Activated CD8-positive, alpha-beta T cell treated with anti-CD3 and anti-CD28 coated beads for 36 hours (primary cell): ENCODE results near the gene TM4SF18. TPM values are rescaled to one million over a fixed set of nuclear protein-coding genes. Genes with fewer than 3 reads are reported as not detected.

Experiments used
- ATAC-seq: fragments of 200-7000 bp; cut with Tn5 transposase; one replicate; pipeline ENCODE4 v1.10.0; 2021; ENCODE audit warnings: mild to moderate bottlenecking, moderate library complexity
- CTCF ChIA-PET: fragments of 350-600 bp; sonication (Branson Sonifier 250); formaldehyde crosslinking; loops from one replicate; lab custom pipeline; 2021; ENCODE audit warnings: antibody characterized with exemption; lab: Charles Lee
- POLR2A ChIA-PET: fragments of 350-600 bp; sonication (Branson Sonifier 250); formaldehyde crosslinking; loops from one replicate; lab custom pipeline; 2021; ENCODE audit warnings: antibody characterized with exemption; lab: Charles Lee
- DNase-seq: peaks from one replicate; pipeline ENCODE4 v3.0.0-alpha.2; 2020
- H3K27ac Mint-ChIP-seq: one replicate; pipeline ENCODE4 v1.8.0; 2021; ENCODE audit warnings: mild to moderate bottlenecking, mixed read lengths
- H3K27me3 Mint-ChIP-seq: one replicate; pipeline ENCODE4 v1.8.0; 2021; ENCODE audit warnings: mixed read lengths
- H3K36me3 Mint-ChIP-seq: one replicate; pipeline ENCODE4 v1.8.0; 2021; ENCODE audit warnings: low read depth, mixed read lengths
- H3K4me1 Mint-ChIP-seq: one replicate; pipeline ENCODE4 v1.8.0; 2021; ENCODE audit warnings: low read depth, mixed read lengths
- H3K4me3 Mint-ChIP-seq: one replicate; pipeline ENCODE4 v1.8.0; 2021; ENCODE audit warnings: mild to moderate bottlenecking, moderate library complexity, mixed read lengths
- H3K9me3 Mint-ChIP-seq: one replicate; pipeline ENCODE4 v1.8.0; 2021; ENCODE audit warnings: mixed read lengths
- intact Hi-C: fragments of 100-400 bp; cut with micrococcal nuclease; formaldehyde crosslinking; loops from one replicate; pipeline ENCODE4 v1.10.0; 2022
- total RNA-seq, 2 experiments: library from RNA; stranded (reverse); gene quantifications; one replicate each; pipeline ENCODE4 v1.2.3, GENCODE V29; 2021
- TF ChIP-seq, protein P1 (sequence below): fragments of 200-600 bp; IDR thresholded peaks from one replicate; pipeline ENCODE4 v1.8.0; 2022; ENCODE audit warnings: antibody characterized with exemption, mild to moderate bottlenecking

TM4SF18 gene
- total RNA-seq, 2 experiments from 2014 or later, result not detected

- peaks cover 11% of the 10 kb centered on the region for H3K27me3 Mint-ChIP-seq
- POLR2A ChIA-PET, result no interaction called here
- H3K27ac Mint-ChIP-seq, result no peak overlapping the region
- intact Hi-C loops, result no loop called here
- TF ChIP-seq, protein P1, sequence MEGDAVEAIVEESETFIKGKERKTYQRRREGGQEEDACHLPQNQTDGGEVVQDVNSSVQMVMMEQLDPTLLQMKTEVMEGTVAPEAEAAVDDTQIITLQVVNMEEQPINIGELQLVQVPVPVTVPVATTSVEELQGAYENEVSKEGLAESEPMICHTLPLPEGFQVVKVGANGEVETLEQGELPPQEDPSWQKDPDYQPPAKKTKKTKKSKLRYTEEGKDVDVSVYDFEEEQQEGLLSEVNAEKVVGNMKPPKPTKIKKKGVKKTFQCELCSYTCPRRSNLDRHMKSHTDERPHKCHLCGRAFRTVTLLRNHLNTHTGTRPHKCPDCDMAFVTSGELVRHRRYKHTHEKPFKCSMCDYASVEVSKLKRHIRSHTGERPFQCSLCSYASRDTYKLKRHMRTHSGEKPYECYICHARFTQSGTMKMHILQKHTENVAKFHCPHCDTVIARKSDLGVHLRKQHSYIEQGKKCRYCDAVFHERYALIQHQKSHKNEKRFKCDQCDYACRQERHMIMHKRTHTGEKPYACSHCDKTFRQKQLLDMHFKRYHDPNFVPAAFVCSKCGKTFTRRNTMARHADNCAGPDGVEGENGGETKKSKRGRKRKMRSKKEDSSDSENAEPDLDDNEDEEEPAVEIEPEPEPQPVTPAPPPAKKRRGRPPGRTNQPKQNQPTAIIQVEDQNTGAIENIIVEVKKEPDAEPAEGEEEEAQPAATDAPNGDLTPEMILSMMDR, result no peak
- no peak overlapping the region for H3K4me3 Mint-ChIP-seq
- H3K4me1 Mint-ChIP-seq, result peaks cover 4% of the 10 kb centered on the region
- no peaks in the 10 kb centered on the region for H3K9me3 Mint-ChIP-seq
- CTCF ChIA-PET, result interaction anchor here (1.4 kb wide), 1 partner anchor 11 kb away, joined by 3 read pairs; no protein-coding TSS in a partner anchor
- H3K36me3 Mint-ChIP-seq, result no peaks in the 10 kb centered on the region
- ATAC-seq (peak; percentile 37), DNase-seq (no peak)
Measured at GRCh38 chr3:149299938-149300801, 33.3 kb downstream of the TM4SF18 start.

DNA sequence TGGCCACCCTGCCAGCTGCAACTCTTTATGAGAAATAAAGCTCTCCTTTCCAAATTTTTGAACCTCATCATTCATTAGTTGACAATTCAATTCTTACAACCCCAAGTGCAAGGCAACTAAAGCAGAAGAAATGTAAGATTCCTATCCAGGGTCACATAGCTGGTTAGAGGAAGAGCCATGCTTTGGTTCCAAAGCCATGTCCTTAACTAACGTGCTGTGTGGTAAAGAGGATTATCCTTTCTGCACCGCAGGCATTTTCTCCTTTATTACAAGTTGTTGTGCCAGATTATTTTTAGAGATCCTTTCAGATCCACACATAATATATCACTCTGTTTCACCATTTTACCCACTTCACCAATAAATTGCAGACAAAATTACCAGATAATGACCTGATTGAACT is 36.5 kb downstream of the TM4SF18 start:
- ATAC-seq, result no peak
- no peak overlapping the region for H3K4me3 Mint-ChIP-seq
- TF ChIP-seq, protein P1, result no peak
- H3K36me3 Mint-ChIP-seq, result no peaks in the 10 kb centered on the region
- peaks cover 5% of the 10 kb centered on the region for H3K27me3 Mint-ChIP-seq
- H3K9me3 Mint-ChIP-seq, result no peaks in the 10 kb centered on the region
- DNase-seq, result no peak
- ChIA-PET POLR2A (no interaction called here), CTCF (interaction anchor here (1.3 kb wide), 1 partner anchor 11 kb away, joined by 4 read pairs; no protein-coding TSS in a partner anchor)
- intact Hi-C loops, result no loop called here
- no peak overlapping the region for H3K27ac Mint-ChIP-seq
- H3K4me1 Mint-ChIP-seq, result peaks cover 4% of the 10 kb centered on the region

DNA sequence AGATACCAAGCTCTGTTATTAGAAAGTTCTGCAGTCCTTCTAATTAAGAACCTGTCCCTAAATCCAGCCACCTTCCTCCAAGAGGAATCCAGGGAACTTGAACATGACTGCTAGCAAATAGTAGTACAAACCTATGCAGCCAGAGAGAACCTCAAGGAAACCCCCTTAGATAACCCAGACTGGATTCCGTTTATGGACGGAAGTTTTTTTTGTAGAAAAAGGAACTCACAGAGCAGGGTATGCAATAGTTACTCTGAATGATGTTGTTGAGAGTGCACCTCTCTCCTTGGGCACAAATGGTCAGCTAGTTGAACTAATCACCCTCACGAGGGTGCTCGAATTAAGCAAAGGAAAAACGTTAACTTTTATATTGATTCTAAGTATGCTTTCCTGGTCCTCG is 40.8 kb downstream of the TM4SF18 start:
- peaks cover 3% of the 10 kb centered on the region for H3K27me3 Mint-ChIP-seq
- H3K36me3 Mint-ChIP-seq, result no peaks in the 10 kb centered on the region
- DNase-seq, result no peak
- no peaks in the 10 kb centered on the region for H3K9me3 Mint-ChIP-seq
- intact Hi-C loops, result no loop called here
- ChIA-PET POLR2A (no interaction called here), CTCF (interaction anchor here (0.9 to 1.6 kb wide), 5 partner anchors 15 to 172 kb away, joined by 3 to 4 read pairs (median 3); no protein-coding TSS in a partner anchor)
- no peak overlapping the region for H3K27ac Mint-ChIP-seq
- TF ChIP-seq, protein P1, result no peak
- no peaks in the 10 kb centered on the region for H3K4me1 Mint-ChIP-seq
- no peak overlapping the region for H3K4me3 Mint-ChIP-seq
- no peak for ATAC-seq

GRCh38 chr3:149291178-149291577 is 42.3 kb downstream of the TM4SF18 start:
- H3K36me3 Mint-ChIP-seq, result no peaks in the 10 kb centered on the region
- no peak overlapping the region for H3K27ac Mint-ChIP-seq
- no peaks in the 10 kb centered on the region for H3K9me3 Mint-ChIP-seq
- ChIA-PET CTCF (interaction anchor here (1.0 to 1.6 kb wide), 4 partner anchors 14 to 76 kb away, joined by 3 to 4 read pairs (median 3); no protein-coding TSS in a partner anchor), POLR2A (no interaction called here)
- intact Hi-C loops, result no loop called here
- DNase-seq (peak; percentile 17), ATAC-seq (no peak)
- TF ChIP-seq, protein P1, result peak; percentile 65
- peaks cover 1% of the 10 kb centered on the region for H3K27me3 Mint-ChIP-seq
- H3K4me1 Mint-ChIP-seq, result no peaks in the 10 kb centered on the region
- no peak overlapping the region for H3K4me3 Mint-ChIP-seq

DNA sequence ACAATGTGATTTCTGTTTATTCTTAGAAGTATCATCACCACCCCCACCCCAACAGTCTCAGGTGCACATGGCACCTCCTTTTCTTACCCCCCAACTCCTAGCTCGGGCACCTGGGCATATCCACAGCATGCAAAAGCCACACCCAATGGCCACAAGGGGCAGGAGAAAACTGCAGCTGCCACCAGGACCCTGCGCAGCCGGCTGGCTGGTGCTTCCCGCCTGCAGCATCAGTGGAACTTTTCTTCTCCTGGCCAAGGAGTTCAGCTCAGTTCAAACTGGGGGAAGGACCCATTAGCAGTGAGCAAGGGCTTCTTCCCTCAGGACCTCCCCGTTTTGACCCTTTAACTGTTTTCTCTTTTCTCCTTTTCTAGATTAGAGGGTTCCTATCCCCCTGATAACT is 44.8 kb downstream of the TM4SF18 start:
- no peak for DNase-seq
- no peak overlapping the region for H3K27ac Mint-ChIP-seq
- H3K27me3 Mint-ChIP-seq, result peaks cover 1% of the 10 kb centered on the region
- H3K4me3 Mint-ChIP-seq, result no peak overlapping the region
- ChIA-PET CTCF (interaction anchor here (1.6 kb wide), 1 partner anchor 168 kb away, joined by 4 read pairs; no protein-coding TSS in a partner anchor), POLR2A (no interaction called here)
- no peak for ATAC-seq
- H3K9me3 Mint-ChIP-seq, result no peaks in the 10 kb centered on the region
- H3K36me3 Mint-ChIP-seq, result no peaks in the 10 kb centered on the region
- intact Hi-C loops, result no loop called here
- TF ChIP-seq, protein P1, result no peak
- no peaks in the 10 kb centered on the region for H3K4me1 Mint-ChIP-seq
